Lower leg skin (tissue), 4 donors: ENCODE results near the gene DVL1. TPM values are rescaled to one million over a fixed set of nuclear protein-coding genes. Genes with fewer than 3 reads are reported as not detected.

Source experiments
- DNase-seq, 2 donors: peaks; one replicate each; pipeline ENCODE4 v3.0.0-alpha.2; 2019; ENCODE audit warnings: low spot score in 2 of 2
- H3K4me3 ChIP-seq: fragments of 200-600 bp; sonication (generic); 2 replicates; pipeline ENCODE4 v1.5.1; 2017; ENCODE audit warnings: mild to moderate bottlenecking, low read depth; ENCODE audit not compliant: poor library complexity, severe bottlenecking
- CTCF ChIP-seq, 3 donors: fragments of 450-650 bp; IDR thresholded peaks; one replicate each; pipeline ENCODE4 v1.5.1; 2016; ENCODE audit warnings: antibody characterized with exemption in 3 of 3, mild to moderate bottlenecking in 3 of 3, moderate library complexity in 2 of 3
- POLR2A ChIP-seq, 2 donors: fragments of 450-650 bp; IDR thresholded peaks; one replicate each; pipeline ENCODE4 v1.6.1; 2016 to 2017; ENCODE audit warnings: antibody characterized with exemption in 2 of 2, mild to moderate bottlenecking in 1 of 2, moderate library complexity in 1 of 2
- WGBS, 2 donors: methylation state at CpG; one replicate each; pipeline ENCODE4 v1.1.5; 2018; 5-methylcytosine and 5-hydroxymethylcytosine counted together
- intact Hi-C: fragments of 100-400 bp; cut with DNase I; formaldehyde crosslinking; loops from one replicate; pipeline ENCODE4 v1.15.0; 2023; ENCODE audit warnings: low total_unique reads
- total RNA-seq, 4 donors: library from RNA; depleted of rRNA; stranded (reverse); fragments of >200 nt; gene quantifications; one replicate each; pipeline ENCODE4 v1.1.0, GENCODE V29; 2016

Gene DVL1
- total RNA-seq, 4 donors from 2014 or later, result 92.0 to 163 (median 113) TPM

DNA sequence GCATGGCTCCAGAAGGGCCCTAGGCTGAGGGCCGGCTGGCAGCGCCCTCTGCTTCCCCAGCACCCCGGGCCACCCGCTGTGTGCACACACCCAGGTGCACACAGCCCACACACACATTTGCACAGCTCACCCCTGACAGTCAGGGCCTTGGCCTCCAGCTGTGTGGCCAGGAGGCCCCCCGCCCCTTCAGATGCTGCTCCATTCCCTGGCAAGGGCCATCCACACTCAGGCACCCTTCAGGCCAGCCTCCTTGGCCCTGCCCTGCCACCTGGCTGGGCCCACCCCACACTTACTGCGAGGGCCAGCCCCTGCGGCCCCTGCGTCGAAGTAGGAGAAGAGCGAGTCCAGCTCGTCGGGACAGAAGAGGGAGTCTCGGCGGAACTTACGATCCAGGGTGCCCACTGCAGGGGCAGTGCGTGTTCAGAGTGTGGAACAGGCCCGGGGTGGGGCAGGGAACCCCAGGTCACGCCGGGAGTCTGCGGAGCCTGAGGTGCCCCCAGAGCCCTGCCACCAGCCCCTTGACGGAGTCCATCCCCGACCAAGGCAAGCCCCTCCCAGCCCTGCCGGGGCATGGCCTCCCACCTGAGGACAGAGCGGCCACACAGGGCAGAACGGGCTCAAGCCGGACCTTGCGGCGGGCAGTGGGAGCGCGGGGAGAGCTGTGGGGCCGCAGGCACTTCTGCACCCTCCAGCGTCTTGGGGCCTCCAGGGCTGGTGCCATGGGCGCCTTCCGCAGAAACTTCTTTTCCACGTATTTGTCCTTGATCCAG lies 53.9 kb downstream of the DVL1 start:
- WGBS, 2 donors, result 94 to 96% methylated on average over 30 to 31 of the region's 35 CpGs
- TF ChIP-seq CTCF (IDR thresholded peaks at IDR 0.05) (no peak), POLR2A (IDR thresholded peaks at IDR 0.05) (no peak)
- intact Hi-C loops, result no loop called here

GRCh38 chr1:1294250-1294890 lies 54.8 kb downstream of the DVL1 start:
- intact Hi-C loops, result no loop called here
- TF ChIP-seq CTCF (IDR thresholded peaks at IDR 0.05) (no peak), POLR2A (IDR thresholded peaks at IDR 0.05) (no peak)
- WGBS, 2 donors, result 90 to 93% methylated on average over 48 to 56 of the region's 58 CpGs

More for the DNA sequence above, 53.9 kb downstream of the DVL1 start:
- H3K4me3 ChIP-seq, result no peak overlapping the region
- DNase-seq, result no peak

GRCh38 chr1:1293263-1294249 lies 55.7 kb downstream of the DVL1 start:
- intact Hi-C loops, result loop anchor here (2.0 kb wide), 1 partner anchor 171 kb away; no protein-coding TSS in a partner anchor
- TF ChIP-seq CTCF (IDR thresholded peaks at IDR 0.05) (no peak), POLR2A (IDR thresholded peaks at IDR 0.05) (no peak)
- DNase-seq, result no peak
- 74 to 77% methylated on average over 41 to 65 of the region's 94 CpGs for WGBS, 2 donors
- H3K4me3 ChIP-seq, result no peak overlapping the region

More at GRCh38 chr1:1294250-1294890, 54.8 kb downstream of the DVL1 start:
- no peak for DNase-seq
- no peak overlapping the region for H3K4me3 ChIP-seq

- intact Hi-C loops, result loop anchor here (2.0 kb wide), 1 partner anchor 170 kb away; no protein-coding TSS in a partner anchor
- H3K4me3 ChIP-seq, result no peak overlapping the region
- WGBS, 2 donors, result 61 to 87% methylated on average over 2 to 18 of the region's 18 CpGs
- DNase-seq, result no peak
- TF ChIP-seq POLR2A (IDR thresholded peaks at IDR 0.05) (no peak), CTCF (IDR thresholded peaks at IDR 0.05) (no peak)
Measured at GRCh38 chr1:1292851-1293250, 56.4 kb downstream of the DVL1 start.

DNA sequence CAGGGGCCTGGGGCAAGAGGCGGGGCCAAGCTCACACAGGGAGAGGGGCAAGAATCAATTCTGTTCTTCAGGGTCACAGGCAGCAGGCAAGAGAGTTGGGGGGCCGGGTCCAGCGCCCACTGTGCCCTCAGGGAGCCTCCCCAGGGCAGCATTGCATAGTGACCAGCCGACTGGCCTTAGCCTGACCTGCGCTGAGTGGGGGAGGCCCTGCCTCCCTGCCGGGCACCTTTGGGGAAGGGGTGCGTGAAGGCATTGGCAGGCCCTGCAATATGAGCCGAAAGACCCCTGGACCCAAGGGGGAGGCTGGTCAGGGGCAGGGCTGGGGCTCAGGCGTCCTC lies 56.8 kb downstream of the DVL1 start:
- no peak for TF ChIP-seq POLR2A (IDR thresholded peaks at IDR 0.05)
- TF ChIP-seq CTCF (IDR thresholded peaks at IDR 0.05), result no peak
- H3K4me3 ChIP-seq, result no peak overlapping the region
- DNase-seq, result no peak
- intact Hi-C loops, result loop anchor here (2.0 kb wide), 1 partner anchor 170 kb away; no protein-coding TSS in a partner anchor
- 80 to 89% methylated on average over 8 to 9 of the region's 9 CpGs for WGBS, 2 donors
